Psoas muscle (tissue), 8 donors: ENCODE results near the gene POLR2C. TPM values are rescaled to one million over a fixed set of nuclear protein-coding genes. Genes with fewer than 3 reads are reported as not detected.

Experiments
- ATAC-seq, 4 donors: fragments of 200-7000 bp; cut with Tn5 transposase; one replicate each; pipeline ENCODE4 v1.9.1; 2020; ENCODE audit warnings: moderate library complexity in 3 of 4, mild to moderate bottlenecking in 2 of 4
- DNase-seq, 2 donors: peaks; one replicate each; pipeline ENCODE4 v3.0.0-alpha.2; 2020
- H3K27ac ChIP-seq: fragments of 200-600 bp; one replicate; pipeline ENCODE4 v1.8.0; 2022
- H3K27me3 ChIP-seq, 3 donors: fragments of 200-600 bp in 1 of 3; one replicate each; pipeline versions ENCODE4 v1.6.1 to v1.8.0; 2013 to 2022; ENCODE audit warnings: low read length in 2 of 3, mild to moderate bottlenecking in 2 of 3, moderate library complexity in 1 of 3; ENCODE audit not compliant: insufficient read depth in 3 of 3
- H3K36me3 ChIP-seq, 2 donors: fragments of 200-600 bp in 1 of 2; one replicate each; pipeline versions ENCODE4 v1.6.1 to v1.8.0; 2013 to 2022; ENCODE audit warnings: low read depth in 1 of 2, mild to moderate bottlenecking in 1 of 2, moderate library complexity in 1 of 2; ENCODE audit not compliant: insufficient read depth in 1 of 2
- H3K4me1 ChIP-seq: fragments of 200-600 bp; one replicate; pipeline ENCODE4 v1.8.0; 2022
- H3K4me3 ChIP-seq: fragments of 200-600 bp; one replicate; pipeline ENCODE4 v1.8.0; 2022; ENCODE audit warnings: mild to moderate bottlenecking
- H3K9me3 ChIP-seq: fragments of 200-600 bp; one replicate; pipeline ENCODE4 v1.8.0; 2022
- CTCF ChIP-seq: fragments of 200-600 bp; IDR thresholded peaks from one replicate; pipeline ENCODE4 v1.8.0; 2022; ENCODE audit warnings: antibody characterized with exemption
- WGBS, 3 donors: extraction: QIAGEN DNeasy Blood & Tissue Kit; methylation state at CpG; one replicate each; pipeline versions ENCODE4 v1.1.6 to v1.1.7; 2013; 5-methylcytosine and 5-hydroxymethylcytosine counted together
- intact Hi-C, 2 donors: fragments of 100-400 bp; cut with DNase I; formaldehyde crosslinking; loops; one replicate each; pipeline versions ENCODE4 v1.11.0 to v1.14.2; 2022
- polyA plus RNA-seq, 3 donors: library from polyadenylated mRNA; stranded (reverse); fragments of 200-250 nt; gene quantifications; one replicate each; pipeline ENCODE4 v1.2.3, GENCODE V29; 2013
- total RNA-seq, 4 donors: library from RNA; stranded (reverse); fragmentation: NEBNext Ultra II Directional in 2 of 4; extraction: Animal tissue kit (Norgen Biotek cat#: 25700) in 2 of 4; gene quantifications; one replicate each; pipeline versions ENCODE4 v1.2.1 to v1.2.4, GENCODE V29; 2021 to 2023
- donor health status: healthy with polysubstance abuse.
- donor health status: DM: no; HTN: no; CAD: no; lungs with moderate emphysema.
- donor health status: Bipolar disorder and iron deficiency.
- donor health status: healthy.
- donor health status: DM: yes; HTN: yes; CAD: no.
- donor health status: DM: no; HTN: no; CAD: no.
- donor health status: DM: no; HTN: no; CAD: no.
- donor health status: DM: yes; HTN: yes; CAD: no.

The POLR2C gene
- total and polyA plus RNA-seq, 7 donors: 45.1 to 97.1 (median 57.0) TPM

DNA sequence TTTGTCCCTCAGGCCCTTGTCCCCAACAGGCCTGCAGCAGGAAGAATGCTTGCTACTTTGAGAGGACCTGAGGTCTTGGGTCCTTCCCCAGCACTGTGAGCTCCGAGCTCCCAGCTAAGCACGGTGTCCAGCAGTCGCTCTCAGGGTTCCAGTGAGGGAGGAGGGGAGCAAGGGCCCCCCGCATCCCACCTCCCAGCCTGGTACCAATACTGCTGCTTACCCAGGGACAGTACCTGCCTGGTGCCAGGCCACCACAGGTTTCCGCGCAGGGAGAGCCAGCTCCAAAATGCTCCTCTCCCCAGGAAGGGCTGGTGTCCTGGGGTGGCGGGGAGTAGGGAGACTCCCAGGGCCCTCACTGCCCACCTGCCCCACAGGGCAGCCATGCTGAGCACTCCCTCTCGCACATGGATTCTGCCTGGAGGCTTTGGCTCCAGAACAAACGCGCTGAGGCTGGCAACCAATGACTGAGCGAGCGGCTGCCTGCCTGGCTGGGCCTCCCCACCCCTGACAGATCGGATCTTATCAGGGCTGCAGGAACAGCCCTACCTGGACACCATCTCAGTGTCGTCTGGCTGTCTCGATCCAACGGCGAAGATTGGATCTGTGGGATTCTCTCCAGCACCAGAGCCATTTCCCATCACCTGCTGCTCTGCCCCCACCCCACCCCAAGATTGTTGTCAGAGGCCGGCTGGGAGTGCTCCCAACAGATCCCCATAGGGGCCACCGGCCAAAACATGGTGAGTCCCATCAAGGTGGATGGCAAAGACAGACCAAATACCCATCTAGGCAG lies 21.4 kb downstream of the POLR2C start:
- DNase-seq: peak in 1 of 2 donors; percentile 41
- Histone ChIP-seq H3K9me3 (no peaks in the 10 kb centered on the region), H3K27ac (no peak overlapping the region), H3K36me3 (no peaks in the 10 kb centered on the region), H3K4me1 (peaks cover 14% of the 10 kb centered on the region), H3K27me3 (no peaks in the 10 kb centered on the region), H3K4me3 (no peak overlapping the region)
- TF ChIP-seq CTCF: no peak
- intact Hi-C loops: no loop called here
- 68 to 78% (median 77%) methylated on average over 19 of the region's 19 CpGs for WGBS, 3 donors
- no peak for ATAC-seq

DNA sequence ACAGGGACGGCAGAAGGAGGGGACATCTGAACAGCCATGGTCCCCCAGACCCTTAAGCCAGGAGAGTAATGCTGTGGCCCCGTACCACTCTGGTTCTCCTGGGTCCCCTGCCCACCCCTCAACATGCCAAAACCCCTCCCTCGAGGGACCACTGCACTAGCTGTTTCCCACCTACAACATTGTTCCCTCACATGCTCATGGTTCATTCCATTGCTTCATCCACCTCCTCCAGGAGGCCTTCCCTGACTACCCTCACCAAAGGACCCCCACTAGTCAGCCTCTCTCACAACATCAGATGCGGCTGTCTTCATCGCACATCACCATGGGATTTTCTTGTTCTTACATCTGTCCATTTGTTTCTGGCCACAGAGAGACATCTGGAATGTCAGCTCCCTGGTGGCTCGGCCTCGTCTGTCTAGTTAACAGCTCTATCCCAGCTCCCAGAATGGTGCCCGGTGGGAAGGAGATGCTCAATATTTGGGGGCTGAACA lies 22.1 kb downstream of the POLR2C start:
- Histone ChIP-seq H3K4me1 (peaks cover 14% of the 10 kb centered on the region), H3K9me3 (no peaks in the 10 kb centered on the region), H3K27ac (no peak overlapping the region), H3K36me3 (no peaks in the 10 kb centered on the region), H3K4me3 (no peak overlapping the region), H3K27me3 (no peaks in the 10 kb centered on the region)
- DNase-seq (no peak), ATAC-seq (no peak)
- intact Hi-C loops: no loop called here
- TF ChIP-seq CTCF: no peak
- WGBS, 3 donors: 76 to 82% (median 80%) methylated on average over 7 to 8 of the region's 8 CpGs

DNA sequence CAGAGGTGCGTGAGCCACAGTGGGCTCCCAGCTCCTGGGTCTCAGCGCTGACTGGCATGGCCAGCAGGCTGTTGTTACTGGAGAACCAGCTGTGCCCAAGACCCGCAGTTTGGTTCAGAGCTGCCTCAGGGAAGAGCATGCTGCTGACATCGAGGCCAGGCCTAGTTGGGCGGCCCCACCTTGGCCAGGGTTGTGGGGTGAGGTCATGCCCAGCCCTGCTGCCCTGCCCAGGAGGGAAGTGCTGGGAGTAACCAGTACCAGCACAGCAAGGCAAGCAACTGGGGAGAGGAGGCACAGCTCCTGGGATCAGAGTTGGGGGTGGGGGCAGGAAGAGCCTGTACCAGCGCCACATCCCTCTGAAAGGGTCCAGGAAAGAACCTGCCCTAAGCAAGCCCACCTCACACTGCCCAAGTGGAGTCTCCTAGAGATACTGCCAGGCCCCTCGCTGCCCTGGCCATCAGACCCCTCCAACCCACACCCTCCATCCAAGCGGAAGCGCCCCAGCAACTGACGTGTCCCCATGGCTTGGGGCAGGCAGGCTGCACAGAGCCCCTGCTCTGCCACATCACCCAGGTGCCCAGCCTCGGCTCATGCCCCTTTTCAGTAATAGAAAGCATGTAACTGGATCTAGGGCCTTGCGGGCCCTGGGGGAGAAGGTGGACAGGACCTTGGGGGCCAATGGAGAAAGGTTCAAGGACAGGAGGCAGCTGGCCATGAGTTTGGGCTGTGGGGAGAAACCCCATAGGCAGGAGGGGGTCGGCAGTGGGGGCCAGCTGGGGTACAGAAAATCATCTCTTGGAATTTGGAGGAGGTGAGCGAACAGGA lies 22.8 kb downstream of the POLR2C start:
- Histone ChIP-seq H3K36me3 (no peaks in the 10 kb centered on the region), H3K27ac (peak overlapping the region; percentile 23), H3K9me3 (no peaks in the 10 kb centered on the region), H3K4me3 (peak overlapping the region; percentile 81), H3K4me1 (peaks cover 14% of the 10 kb centered on the region), H3K27me3 (no peaks in the 10 kb centered on the region)
- intact Hi-C loops: no loop called here
- no peak for TF ChIP-seq CTCF
- DNase-seq: no peak
- no peak for ATAC-seq
- 64 to 75% (median 65%) methylated on average over 14 of the region's 14 CpGs for WGBS, 3 donors

GRCh38 chr16:57485916-57486857 lies 23.7 kb downstream of the POLR2C start, which contains the start of gene DOK4:
Gene DOK4, minus strand, starts transcription at chr16:57486493. Its CDS starts 6,986 bp downstream, at chr16:57479507.
- peaks cover 14% of the 10 kb centered on the region for H3K4me1 ChIP-seq
- H3K27me3 ChIP-seq: no peaks in the 10 kb centered on the region
- H3K27ac ChIP-seq: peak within 1 kb of the TSS; percentile 23
- no peaks in the 10 kb centered on the region for H3K9me3 ChIP-seq
- H3K4me3 ChIP-seq: peak within 1 kb of the TSS; percentile 81
- 2 to 9% (median 2%) methylated on average over 27 to 73 of the region's 73 CpGs for WGBS, 3 donors
- TF ChIP-seq CTCF: no peak
- intact Hi-C loops: no loop called here
- no peaks in the 10 kb centered on the region for H3K36me3 ChIP-seq
- ATAC-seq: peak; percentile 91 to 99 (median 94)
- peak; percentile 83 to 89 for DNase-seq
